NT2/D1 (cell line): ENCODE measurements around the gene DHRS9.

Experiments used
- SUZ12 ChIP-seq: IDR thresholded peaks from 2 replicates; pipeline ENCODE4 v1.6.1; 2011; ENCODE audit not compliant: insufficient read length, insufficient read depth; ENCODE audit errors: extremely low read depth
- YY1 ChIP-seq: IDR thresholded peaks from 2 replicates; pipeline ENCODE4 v1.6.1; 2011; ENCODE audit not compliant: insufficient read length, insufficient read depth
- ZNF274 ChIP-seq: IDR thresholded peaks from 2 replicates; pipeline ENCODE4 v1.6.1; 2011; ENCODE audit warnings: mild to moderate bottlenecking, low read depth, low read length

- no peak for TF ChIP-seq SUZ12
- TF ChIP-seq ZNF274 = no peak
- no peak for TF ChIP-seq YY1
These were observed 22.6 kb downstream of the DHRS9 start for GRCh38 chr2:169091761-169092519.
